HG03575 (cell line): Measurements from ENCODE around the gene CXXC1.
"Not testable (repeated sequence)": the region's sequence is repeated elsewhere in the genome, so short reads cannot be mapped to it uniquely, and the experiment has no call there.

Experiments
- ATAC-seq: cut with Tn5 transposase; IDR thresholded peaks from one replicate; pipeline ENCODE4 v1.9.1; 2021; ENCODE audit not compliant: unreplicated experiment, insufficient number of reproducible peaks, low FRiP score; ENCODE audit errors: extremely low read depth

Gene CXXC1

GRCh38 chr18:50299626-50300388 lies 12.3 kb upstream of the CXXC1 start:
- ATAC-seq = no peak

DNA sequence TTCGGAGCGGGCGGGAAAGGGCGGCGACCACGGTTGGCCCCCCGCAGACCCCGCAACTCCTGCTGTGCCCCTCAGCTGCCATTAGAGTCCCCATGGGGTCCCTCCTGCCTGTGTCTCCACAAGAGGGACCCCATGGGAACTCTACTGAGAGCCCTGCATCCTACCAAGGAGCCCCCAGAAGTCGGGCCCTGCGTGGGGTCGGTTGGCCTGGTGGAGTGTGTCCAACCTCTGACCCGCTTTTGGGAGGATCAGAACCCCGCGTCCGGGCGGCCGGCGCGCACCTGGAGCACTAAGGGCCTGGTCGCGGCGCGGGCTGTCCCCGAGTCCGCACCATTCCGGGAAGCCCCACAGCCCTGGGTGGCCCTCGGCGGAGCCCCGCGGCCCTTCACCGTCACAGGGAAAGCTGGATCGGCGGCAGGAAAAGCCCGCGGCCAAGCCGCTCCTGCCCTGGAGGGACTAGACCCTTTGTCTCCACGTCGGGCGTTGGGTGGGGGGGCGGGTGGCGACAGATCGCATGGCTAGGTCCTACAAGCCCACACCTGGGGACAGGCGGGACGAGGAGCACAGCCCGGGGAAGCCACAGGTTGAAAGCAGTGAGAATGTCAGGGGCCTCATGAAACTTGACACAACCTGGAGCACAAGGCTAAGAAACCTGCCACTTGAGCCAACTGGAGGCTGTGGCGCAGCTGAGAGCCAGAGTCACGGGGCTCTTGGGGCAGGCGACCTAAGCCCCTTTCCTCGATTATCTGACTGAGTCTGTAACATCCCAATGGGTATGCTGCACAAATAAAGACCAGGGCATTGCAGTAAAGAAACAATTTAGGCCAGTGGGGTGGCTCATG lies 11.2 kb upstream of the CXXC1 start:
- no peak for ATAC-seq

DNA sequence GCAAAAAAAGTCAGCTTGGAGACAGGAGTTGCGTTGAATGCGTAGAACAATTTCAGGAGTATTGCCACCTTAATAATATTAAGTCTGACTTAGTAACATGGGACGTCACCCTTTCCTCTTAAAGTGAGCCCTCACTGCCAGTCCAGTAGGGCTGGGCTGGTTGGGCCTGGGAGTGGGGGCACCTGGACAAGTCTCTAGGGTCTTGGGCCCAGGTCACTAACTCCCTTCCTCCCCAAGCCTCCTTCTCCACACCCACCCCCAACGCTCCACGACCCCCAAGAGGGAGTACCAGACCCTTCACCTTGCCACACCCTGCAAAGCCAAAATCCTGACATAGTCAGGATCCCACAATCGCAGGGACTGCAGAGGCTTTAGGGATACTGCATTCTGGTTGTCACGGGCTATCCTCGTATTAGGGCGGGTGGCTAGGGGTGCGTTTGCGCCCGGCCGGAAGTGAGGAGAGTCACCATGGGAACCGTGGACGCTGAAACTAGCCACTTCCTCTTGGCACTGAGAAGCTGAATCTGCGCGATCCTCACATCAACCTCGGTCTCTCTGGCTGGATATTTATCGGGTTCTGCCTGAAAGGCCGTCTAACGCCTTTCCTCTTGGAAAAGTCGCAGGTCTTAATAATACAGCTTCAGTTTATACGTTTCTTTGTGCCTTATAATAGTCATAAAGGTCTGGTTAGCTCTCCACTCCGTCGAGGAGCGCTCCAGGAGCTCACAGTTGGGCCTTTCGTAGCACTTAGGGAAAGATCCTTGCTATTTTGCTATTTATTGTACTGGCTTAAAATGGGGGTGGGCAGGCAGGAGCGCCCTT lies 10.3 kb upstream of the CXXC1 start:
- peak; percentile 95 for ATAC-seq

- ATAC-seq = no peak
Measured at GRCh38 chr18:50293039-50293438, 5.5 kb upstream of the CXXC1 start.

DNA sequence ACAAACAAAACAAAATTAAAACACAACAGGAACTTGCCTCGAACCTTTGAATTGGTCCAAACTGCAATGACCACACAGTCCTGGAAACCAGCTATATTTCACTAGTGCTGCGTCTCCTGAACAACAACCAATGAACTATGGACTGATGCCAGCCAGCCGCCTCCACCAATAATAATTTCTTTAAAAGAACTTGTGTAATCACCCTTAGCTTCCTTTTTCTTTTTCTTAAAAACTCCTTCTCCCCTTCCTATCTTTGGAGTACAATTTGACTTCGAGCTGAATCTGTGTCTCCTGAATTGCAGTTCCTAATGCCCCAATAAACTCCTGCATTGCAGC lies 1.6 kb upstream of the CXXC1 start:
- no peak for ATAC-seq

GRCh38 chr18:50288348-50289107 lies 1.0 kb upstream of the CXXC1 start:
- not testable (repeated sequence) for ATAC-seq

GRCh38 chr18:50287028-50287440 lies 458 bp downstream of the CXXC1 start:
- ATAC-seq = no peak

DNA sequence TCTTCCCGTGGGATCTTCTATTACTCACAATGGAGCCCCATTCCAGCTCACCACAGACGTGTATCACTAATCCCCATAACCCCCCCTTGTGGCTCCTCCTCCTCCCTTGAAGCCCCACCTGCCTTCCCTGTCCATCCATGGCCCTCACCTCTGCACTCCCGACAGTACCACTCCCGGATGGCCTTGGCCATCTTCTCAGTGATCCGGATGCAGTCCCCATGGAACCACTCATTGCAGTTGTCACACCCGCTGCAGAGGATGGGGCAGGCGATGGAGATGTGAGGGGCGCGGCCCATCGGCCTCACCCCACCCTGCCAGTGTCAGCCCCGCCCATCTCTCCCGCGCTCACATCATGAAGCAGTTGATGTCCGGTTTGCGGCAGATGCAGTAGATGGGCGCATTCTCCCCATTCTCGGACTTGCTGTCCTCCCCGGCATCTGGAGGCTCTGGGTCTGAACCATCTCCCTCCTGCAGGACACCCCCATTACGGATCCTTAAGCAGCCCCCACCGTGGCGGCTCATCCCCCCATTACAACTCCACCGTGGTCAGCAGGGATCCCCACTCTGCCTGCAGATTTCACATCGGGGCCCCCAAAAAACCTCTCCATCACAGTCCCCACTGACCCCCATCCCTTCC lies 983 bp downstream of the CXXC1 start:
- no peak for ATAC-seq

DNA sequence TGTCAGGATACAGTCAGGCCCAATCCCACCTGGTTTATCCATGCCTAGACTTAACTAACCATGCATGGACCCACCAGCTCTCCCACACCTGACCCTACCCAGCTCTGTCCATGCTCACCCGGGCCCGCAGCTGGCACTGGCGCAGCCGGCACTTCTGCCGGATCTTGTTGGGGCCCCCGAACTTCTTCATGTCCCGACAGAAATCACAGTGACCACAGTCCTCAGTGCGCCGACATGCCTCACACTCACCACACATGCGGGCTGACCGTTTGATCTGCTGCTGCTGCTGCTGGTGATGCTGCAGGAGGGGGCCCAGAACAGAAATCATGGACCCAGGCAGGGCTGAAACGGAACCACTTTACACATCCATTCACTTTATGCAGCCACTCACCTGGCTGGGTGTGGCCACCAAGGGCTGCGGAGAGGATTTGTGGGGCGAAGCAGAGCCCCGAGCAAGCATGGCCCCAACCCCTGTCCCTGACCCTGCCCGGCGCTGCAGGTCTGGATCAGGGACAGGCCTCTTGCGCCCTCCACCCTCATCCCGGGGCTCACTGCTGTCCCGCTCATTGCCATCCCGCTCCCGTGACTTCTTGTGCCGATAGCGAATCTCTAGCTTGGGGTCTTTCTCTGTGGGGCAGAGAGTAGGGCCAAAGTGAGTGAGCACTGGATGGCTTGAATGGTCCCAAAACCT lies 1.7 kb downstream of the CXXC1 start:
- no peak for ATAC-seq

DNA sequence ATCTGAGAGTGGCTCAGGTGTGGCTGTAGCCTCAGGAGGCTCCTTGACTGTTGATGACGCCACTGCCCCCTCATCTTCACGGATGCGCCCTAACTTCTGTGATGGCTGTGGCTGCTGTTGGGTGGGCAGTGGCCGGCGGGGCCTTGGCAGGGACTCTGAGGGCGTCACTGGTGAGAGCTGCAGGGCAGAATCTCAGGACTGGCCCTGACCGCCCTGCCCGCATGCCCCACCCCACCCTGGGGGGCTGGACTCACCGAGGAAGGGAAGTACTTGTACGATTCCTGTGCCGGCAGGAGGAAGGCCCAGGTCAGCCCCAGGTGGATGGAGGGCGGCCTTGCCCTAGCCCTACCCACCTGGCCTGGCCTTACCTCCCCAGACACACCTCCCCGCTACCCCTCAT lies 2.4 kb downstream of the CXXC1 start:
- no peak for ATAC-seq

DNA sequence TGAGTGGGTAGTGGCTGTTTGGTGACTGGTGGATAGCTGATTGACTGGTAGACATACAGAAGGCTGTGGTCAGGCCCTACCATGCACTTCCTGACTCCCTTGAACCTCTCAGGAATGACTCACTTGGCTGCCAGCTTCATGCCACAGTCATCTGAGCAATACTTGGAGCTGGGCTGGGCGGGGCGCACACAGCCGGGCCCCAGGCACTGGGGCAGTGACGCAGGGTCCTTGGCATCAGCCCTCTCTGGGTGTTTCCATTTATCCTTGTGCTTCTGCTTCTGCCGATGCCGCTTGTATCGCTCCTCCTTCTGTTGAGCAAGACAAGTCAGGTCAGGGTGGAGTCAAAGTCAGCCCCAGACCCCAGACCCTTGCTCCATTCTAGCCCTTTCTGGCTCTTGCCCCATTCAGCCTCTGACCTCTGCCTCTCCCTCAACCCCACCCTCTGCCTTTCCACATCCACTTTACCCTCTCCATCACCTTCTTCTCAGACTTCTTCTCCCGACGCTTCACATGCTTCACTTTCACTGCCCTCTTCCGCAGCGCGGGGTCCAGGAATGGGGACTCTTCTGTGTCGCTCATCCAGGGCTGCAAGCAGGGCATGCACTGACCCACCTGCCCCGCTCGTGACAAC lies 3.1 kb downstream of the CXXC1 start:
- ATAC-seq = no peak

DNA sequence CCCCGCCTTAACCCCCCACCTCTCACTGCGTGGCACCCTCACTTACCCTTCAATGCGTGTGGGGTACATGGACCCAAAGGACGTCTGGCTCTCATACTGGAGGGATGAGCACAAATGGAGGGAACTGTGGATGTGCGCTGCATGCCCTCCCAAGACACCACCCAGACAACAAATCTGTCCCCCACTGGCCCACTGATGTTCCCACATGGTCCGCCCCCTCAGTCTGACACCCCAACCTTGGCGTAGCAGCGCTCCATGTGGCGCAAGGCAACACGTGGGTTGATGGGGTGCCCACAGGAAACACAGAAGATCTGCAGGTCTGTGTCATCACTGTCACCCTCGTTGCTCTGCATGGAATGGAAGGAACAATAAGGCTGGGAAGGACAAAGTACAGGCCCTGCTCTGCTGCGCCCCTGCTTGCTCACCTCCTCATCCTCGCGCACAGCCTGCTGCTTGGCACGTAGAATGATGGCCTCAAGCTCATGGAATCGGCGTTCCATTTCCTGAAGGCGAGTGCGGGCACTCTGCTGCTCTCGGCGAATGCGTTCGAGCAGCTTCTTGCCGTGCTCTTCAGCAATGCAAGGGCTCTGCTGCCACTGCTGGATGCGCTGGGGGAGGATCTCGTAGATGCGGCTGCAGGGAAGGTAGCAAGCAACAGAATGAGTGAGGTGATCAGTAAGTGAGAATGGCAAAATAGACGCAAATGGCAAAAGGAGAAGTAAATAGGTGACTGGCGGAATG lies 3.9 kb downstream of the CXXC1 start:
- no peak for ATAC-seq

DNA sequence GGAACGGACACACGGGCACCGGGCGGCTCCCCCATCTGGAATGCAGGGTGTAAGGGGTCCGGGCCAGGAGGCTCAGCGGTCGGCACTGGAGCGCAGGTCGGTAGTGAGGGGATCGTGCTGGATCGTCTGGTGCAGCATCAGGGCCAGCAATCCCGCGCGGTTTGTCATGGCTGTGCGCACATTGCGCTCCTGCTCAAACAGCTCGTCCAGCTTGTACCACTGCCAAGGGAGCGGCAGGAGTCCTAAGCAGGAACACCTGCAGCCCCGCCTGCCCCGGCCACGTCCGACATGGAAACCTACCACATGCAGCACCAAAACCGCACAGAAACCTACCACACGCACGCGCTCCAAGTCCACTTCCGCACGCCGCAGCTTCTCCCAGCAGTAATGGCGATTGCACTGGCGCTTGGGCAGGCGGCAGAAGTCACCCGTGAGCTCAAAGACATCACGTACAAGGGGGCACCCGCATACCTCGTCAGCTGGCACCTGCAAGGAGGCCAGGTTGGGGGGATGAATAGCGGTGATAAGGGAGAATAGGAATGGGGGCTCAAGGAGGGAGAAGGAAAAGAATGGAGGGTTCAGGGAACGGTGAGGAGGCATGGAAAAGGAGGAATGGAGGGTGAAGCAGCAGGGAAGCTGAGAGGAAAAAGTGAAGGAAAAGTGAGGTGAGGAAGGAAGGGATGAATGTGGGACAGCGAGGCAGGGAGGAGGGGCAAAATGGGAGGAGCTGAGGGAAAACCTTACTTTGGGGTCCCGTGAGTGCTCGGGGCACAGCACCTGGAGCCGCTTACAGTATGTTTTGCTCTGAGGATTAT lies 4.8 kb downstream of the CXXC1 start:
- no peak for ATAC-seq

- no peak for ATAC-seq
Measured at GRCh38 chr18:50281972-50282520, 5.4 kb downstream of the CXXC1 start.

- ATAC-seq = peak; percentile 87
Measured at GRCh38 chr18:50281295-50281971, 6.1 kb downstream of the CXXC1 start, which contains the start of gene MBD1. MBD1 (minus strand) TSS chr18:50281523; CDS start chr18:50279992, 1,531 bp downstream.
